Thymus (tissue), 11 donors: ENCODE data around the gene GABRA5. TPM values are rescaled to one million over a fixed set of nuclear protein-coding genes. Genes with fewer than 3 reads are reported as not detected.
"Not testable (repeated sequence)": the region's sequence is repeated elsewhere in the genome, so short reads cannot be mapped to it uniquely, and the experiment has no call there.

Experiments
- DNase-seq, 9 donors: peaks; one replicate each; pipeline ENCODE4 v3.0.0-alpha.2; 2013; ENCODE audit warnings: low spot score in 9 of 9, low read depth in 6 of 9, missing footprints in 1 of 9
- H3K27ac ChIP-seq, 2 donors: one replicate each; pipeline ENCODE4 v1.5.1; 2013; ENCODE audit warnings: control low read depth in 1 of 2, low read depth in 1 of 2, low read length in 1 of 2, mild to moderate bottlenecking in 1 of 2, moderate library complexity in 1 of 2
- H3K27me3 ChIP-seq, 2 donors: one replicate each; pipeline ENCODE4 v1.5.1; 2013; ENCODE audit warnings: low read length in 1 of 2; ENCODE audit not compliant: control insufficient read depth in 2 of 2, insufficient read depth in 1 of 2
- H3K36me3 ChIP-seq, 2 donors: one replicate each; pipeline ENCODE4 v1.5.1; 2013; ENCODE audit warnings: low read length in 1 of 2, mild to moderate bottlenecking in 1 of 2, moderate library complexity in 1 of 2; ENCODE audit not compliant: control insufficient read depth in 2 of 2, insufficient read depth in 2 of 2
- H3K4me1 ChIP-seq, 2 donors: one replicate each; pipeline ENCODE4 v1.5.1; 2013; ENCODE audit warnings: low read length in 2 of 2; ENCODE audit not compliant: control insufficient read depth in 2 of 2, insufficient read depth in 2 of 2
- H3K4me3 ChIP-seq, 2 donors: one replicate each; pipeline ENCODE4 v1.5.1; 2013; ENCODE audit warnings: low read length in 2 of 2, control low read depth in 1 of 2, mild to moderate bottlenecking in 1 of 2
- H3K9me3 ChIP-seq, 2 donors: one replicate each; pipeline ENCODE4 v1.5.1; 2013; ENCODE audit warnings: low read length in 1 of 2, mild to moderate bottlenecking in 1 of 2; ENCODE audit not compliant: control insufficient read depth in 2 of 2, insufficient read depth in 1 of 2
- WGBS: extraction: QIAGEN DNeasy Blood & Tissue Kit; methylation state at CpG from one replicate; pipeline ENCODE4 v1.1.7; 2013; 5-methylcytosine and 5-hydroxymethylcytosine counted together
- polyA plus RNA-seq: library from polyadenylated mRNA; stranded (reverse); fragments of 200-250 nt; gene quantifications from one replicate; pipeline ENCODE4 v1.2.3, GENCODE V29; 2013
- total RNA-seq: library from RNA; stranded (reverse); fragments of 120-200 nt; gene quantifications from one replicate; pipeline ENCODE4 v1.2.4, GENCODE V29; 2013
- donor health status: healthy.

The GABRA5 gene
- total and polyA plus RNA-seq, 2 donors: 18.9 to 26.1 TPM

DNA sequence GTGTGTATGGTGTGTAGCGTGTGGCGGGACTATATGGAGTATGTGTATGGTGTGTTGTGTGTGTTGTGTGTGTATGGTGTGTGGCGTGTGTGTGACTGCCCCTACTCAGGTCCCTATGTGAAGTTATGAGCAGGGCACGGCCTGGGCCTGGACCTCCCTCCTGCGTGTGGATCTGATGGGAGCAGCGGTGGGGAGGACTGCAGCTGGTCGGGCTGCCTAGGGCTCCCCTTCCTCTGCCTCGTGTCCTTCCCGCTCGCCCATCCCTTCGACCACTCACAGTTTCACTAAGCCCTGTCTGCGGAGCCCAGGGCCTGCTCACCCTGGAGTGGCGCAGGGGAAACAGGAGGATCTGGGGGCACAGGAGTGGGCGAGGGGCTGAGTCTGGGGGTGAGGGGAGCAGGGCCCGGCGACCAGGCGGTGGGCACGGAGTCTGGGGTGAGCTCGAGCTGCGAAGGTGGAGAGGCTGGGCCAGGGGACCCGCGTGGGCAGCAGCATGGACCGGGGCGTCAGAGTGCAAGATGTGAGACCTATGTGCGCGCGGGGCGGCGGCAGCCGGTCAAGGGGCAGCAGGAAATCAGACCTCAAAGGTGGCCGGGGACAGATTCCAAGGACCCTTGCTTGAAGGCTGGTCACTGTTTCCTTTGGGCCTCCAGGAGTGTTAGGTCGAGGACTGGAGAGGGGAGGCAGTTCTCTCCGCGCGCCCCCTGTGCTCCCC is 26.6 kb downstream of the GABRA5 start:
- Histone ChIP-seq H3K27me3 (peaks cover 0 to 11% of the 10 kb centered on the region in 2 donors), H3K4me1 (no peaks in the 10 kb centered on the region), H3K27ac (no peak overlapping the region), H3K36me3 (no peaks in the 10 kb centered on the region), H3K4me3 (no peak overlapping the region), H3K9me3 (no peaks in the 10 kb centered on the region)
- 91% methylated on average over 35 of the region's 35 CpGs for WGBS
- DNase-seq: no peak

DNA sequence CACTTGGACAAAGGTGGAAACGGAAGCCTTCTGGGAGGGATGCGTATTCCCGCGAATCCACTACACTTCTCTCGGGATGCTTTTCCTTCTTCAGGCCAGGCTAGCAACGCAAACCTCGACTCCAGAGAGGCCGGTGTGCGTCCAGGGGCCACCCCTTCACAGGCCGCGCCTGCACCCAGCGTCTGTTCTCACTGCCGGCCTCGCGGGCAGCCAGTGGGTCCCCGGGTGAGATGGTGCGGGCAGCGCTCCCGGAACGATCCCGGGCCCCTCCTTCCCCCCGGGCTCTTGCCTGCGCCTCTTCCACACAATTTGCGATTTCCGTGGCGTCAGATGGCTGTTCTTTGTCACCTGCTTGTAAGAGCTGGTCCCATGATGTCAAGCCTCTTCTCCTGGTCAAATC is 27.3 kb downstream of the GABRA5 start:
- no peak for DNase-seq
- Histone ChIP-seq H3K27ac (no peak overlapping the region), H3K4me3 (no peak overlapping the region), H3K4me1 (no peaks in the 10 kb centered on the region), H3K9me3 (no peaks in the 10 kb centered on the region), H3K36me3 (no peaks in the 10 kb centered on the region), H3K27me3 (peaks cover 0 to 11% of the 10 kb centered on the region in 2 donors)
- 77% methylated on average over 26 of the region's 26 CpGs for WGBS

DNA sequence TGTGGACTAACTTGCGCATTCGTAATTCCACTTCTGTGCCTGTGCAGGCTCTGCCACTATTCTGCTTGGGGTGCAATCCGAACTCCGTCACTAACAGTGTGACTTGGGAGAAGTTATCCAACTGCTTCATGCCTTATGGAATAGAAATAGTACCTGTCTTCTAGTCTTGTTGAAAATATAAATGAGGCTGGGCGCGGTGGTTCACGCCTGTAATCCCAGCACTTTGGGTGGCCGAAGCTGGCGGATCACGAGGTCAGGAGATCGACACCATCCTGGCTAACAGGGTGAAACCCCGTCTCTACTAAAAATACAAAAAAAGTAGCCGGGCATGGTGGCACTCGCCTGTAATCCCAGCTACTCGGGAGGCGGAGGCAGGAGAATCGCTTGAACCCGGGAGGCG is 28.5 kb downstream of the GABRA5 start:
- WGBS: 97% methylated on average over 19 of the region's 19 CpGs
- H3K4me1 ChIP-seq, H3K27ac ChIP-seq, DNase-seq, H3K9me3 ChIP-seq, H3K4me3 ChIP-seq, H3K36me3 ChIP-seq: not testable (repeated sequence)
- peaks cover 0 to 11% of the 10 kb centered on the region in 2 donors for H3K27me3 ChIP-seq

DNA sequence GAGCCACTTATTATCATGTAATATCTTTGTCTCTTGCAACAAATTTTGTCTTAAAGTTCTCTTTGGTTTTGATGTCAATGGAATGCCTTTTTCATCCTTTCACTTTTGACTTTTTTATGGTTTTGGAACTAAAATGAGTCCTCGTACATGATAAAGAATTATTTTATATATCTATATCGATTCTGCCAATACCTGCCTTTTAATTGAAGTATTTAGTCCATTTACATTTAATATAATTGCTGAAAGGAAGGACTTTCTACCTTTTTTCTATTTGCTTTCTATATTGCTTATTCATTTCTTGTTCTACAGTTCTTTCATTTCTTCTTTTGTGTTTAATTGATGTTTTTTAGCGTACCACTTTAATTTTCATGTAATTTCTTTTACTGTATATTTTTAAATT is 32.8 kb downstream of the GABRA5 start:
- Histone ChIP-seq H3K9me3 (no peaks in the 10 kb centered on the region), H3K27ac (no peak overlapping the region)
- whole genome bisulfite sequencing: 89% methylated on average over 3 of the region's 3 CpGs

DNA sequence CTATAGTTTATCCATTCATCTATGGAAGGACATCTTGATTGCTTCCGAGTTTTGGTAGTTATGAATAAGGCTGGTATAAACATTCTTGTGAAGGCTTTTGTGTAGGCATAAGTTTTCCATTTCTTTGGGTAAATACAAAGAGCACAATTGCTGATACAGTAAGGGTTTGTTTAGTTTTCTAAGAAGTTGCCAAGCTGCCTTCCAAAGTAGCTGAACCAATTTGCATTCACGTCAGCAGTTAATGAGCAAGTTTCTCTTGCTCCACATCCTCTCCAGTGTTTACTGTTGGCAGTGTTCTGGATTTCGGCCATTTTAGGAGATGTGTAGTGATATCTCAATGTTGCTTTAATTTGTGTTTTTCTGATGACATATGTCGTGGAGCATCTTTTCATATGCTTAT is 34.2 kb downstream of the GABRA5 start:
- no peaks in the 10 kb centered on the region for H3K36me3 ChIP-seq
- H3K27me3 ChIP-seq: no peaks in the 10 kb centered on the region
- WGBS: 86% methylated on average over 4 of the region's 4 CpGs
- H3K4me1 ChIP-seq: no peaks in the 10 kb centered on the region
- no peak overlapping the region for H3K4me3 ChIP-seq
- no peak for DNase-seq
- H3K27ac ChIP-seq: no peak overlapping the region
- H3K9me3 ChIP-seq: no peaks in the 10 kb centered on the region

More for the DNA sequence above, 32.8 kb downstream of the GABRA5 start:
- Histone ChIP-seq H3K4me1 (no peaks in the 10 kb centered on the region), H3K36me3 (no peaks in the 10 kb centered on the region), H3K4me3 (no peak overlapping the region), H3K27me3 (no peaks in the 10 kb centered on the region)
- DNase-seq: no peak

DNA sequence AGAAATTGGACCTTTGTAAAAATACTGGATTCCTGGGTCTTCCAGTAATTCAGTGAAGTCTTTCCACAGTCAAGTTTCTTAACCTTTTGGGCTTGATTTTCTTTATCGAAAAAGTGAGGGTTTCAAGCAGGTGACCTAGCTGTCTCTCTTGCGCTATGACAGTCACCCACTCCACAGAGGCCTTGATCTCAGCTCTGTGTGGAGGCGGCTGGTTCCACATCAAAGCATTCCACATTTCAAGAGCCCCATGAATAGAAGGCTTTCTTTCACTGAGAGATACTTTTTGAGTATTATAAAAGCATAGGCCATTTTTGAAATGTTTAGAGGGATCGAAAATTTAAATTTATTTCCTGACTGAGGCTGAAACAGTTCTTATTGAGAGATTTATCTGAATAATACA is 43.9 kb downstream of the GABRA5 start:
- DNase-seq: no peak
- no peak overlapping the region for H3K4me3 ChIP-seq
- WGBS: 90% methylated on average over 4 of the region's 4 CpGs

DNA sequence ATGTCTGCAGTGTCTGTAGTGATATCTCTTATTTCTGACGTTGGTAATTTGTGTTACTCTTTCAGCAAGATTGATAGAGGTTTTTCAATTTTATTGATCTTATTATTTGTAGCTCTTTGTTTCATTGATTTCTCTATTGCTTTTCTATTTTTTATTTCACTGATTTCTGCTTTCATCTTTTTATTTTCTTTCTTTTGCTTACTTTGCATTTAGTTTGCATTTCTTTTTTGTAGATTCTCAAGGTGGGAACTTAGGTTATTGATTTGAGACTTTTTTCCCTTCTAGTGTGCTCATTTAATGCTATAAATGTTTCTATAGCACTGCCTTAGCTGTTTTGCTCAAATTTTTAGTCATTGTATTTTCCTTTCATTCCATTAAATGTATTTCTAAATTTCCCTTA is 54.6 kb downstream of the GABRA5 start:
- Histone ChIP-seq H3K4me3 (no peak overlapping the region), H3K9me3 (no peaks in the 10 kb centered on the region), H3K4me1 (no peaks in the 10 kb centered on the region), H3K36me3 (no peaks in the 10 kb centered on the region), H3K27me3 (no peaks in the 10 kb centered on the region), H3K27ac (no peak overlapping the region)
- DNase-seq: no peak
- 83% methylated on average over 1 of the region's 1 CpG for WGBS

More for the DNA sequence above, 43.9 kb downstream of the GABRA5 start:
- H3K36me3 ChIP-seq: no peaks in the 10 kb centered on the region
- H3K27me3 ChIP-seq: no peaks in the 10 kb centered on the region
- no peaks in the 10 kb centered on the region for H3K9me3 ChIP-seq
- H3K27ac ChIP-seq: no peak overlapping the region
- H3K4me1 ChIP-seq: no peaks in the 10 kb centered on the region

DNA sequence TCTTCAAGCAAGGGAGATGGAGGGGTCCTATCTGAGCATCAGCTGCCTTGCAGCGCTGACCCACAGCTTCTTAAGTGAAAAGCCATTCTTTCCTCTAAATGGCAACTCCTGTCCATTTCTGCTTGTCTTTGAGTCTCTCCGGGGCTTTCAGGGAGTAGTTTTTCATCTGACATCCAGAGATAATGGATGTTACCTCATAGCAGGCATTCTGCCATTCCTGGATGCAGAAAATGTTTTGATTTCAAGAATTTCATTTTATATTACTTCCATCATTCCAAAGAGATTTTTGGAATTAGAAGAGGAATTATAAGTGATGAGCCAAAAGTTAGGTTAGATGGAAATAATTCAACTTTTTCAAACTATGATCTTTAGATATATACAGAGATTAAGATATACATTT is 59.2 kb downstream of the GABRA5 start:
- Histone ChIP-seq H3K27me3 (no peaks in the 10 kb centered on the region), H3K36me3 (no peaks in the 10 kb centered on the region), H3K9me3 (no peaks in the 10 kb centered on the region), H3K4me1 (no peaks in the 10 kb centered on the region), H3K4me3 (no peak overlapping the region), H3K27ac (no peak overlapping the region)
- 87% methylated on average over 2 of the region's 2 CpGs for WGBS
- no peak for DNase-seq

DNA sequence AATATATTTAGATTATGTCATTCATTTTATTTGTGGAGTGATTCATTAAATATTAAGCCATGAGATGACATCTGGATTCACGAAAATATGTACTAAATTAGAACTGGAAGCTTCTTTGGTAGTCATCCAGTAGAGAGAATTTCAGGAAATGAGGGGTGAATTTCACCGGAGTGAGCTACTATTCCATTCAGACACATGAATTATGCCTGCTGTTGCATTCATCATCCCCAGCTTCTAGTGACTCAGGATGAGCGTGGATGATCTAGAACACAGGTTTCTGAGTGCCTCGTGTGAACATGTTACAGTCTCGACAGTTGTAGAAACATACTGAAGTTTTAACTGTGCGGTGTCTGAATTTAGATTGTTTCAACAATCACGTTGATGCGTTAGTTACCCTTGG is 61.2 kb downstream of the GABRA5 start:
- no peaks in the 10 kb centered on the region for H3K27me3 ChIP-seq
- 88% methylated on average over 8 of the region's 8 CpGs for WGBS
- H3K9me3 ChIP-seq: no peaks in the 10 kb centered on the region
- DNase-seq: no peak
- H3K27ac ChIP-seq: no peak overlapping the region
- no peaks in the 10 kb centered on the region for H3K4me1 ChIP-seq
- no peaks in the 10 kb centered on the region for H3K36me3 ChIP-seq
- H3K4me3 ChIP-seq: no peak overlapping the region
